ENCODE measurements around the gene ICAM1. TPM values are rescaled to one million over a fixed set of nuclear protein-coding genes. Genes with fewer than 3 reads are reported as not detected.

The ICAM1 gene
- total RNA-seq, 2 donors from 2014 or later = 8.9 to 25.1 TPM

GRCh38 chr19:10283301-10284064 lies 12.6 kb downstream of the ICAM1 start:
- Histone ChIP-seq H3K27me3 (replicated peaks; ENCODE audit: insufficient read depth) (peaks cover 5% of the 10 kb centered on the region), H3K27ac (no peak overlapping the region), H3K4me1 (replicated peaks) (no peaks in the 10 kb centered on the region), H3K36me3 (no peaks in the 10 kb centered on the region), H3K9me3 (no peaks in the 10 kb centered on the region), H3K4me3 (no peak overlapping the region)
- DNase-seq (ENCODE audit: low spot score) = no peak
- TF ChIP-seq, protein P1, sequence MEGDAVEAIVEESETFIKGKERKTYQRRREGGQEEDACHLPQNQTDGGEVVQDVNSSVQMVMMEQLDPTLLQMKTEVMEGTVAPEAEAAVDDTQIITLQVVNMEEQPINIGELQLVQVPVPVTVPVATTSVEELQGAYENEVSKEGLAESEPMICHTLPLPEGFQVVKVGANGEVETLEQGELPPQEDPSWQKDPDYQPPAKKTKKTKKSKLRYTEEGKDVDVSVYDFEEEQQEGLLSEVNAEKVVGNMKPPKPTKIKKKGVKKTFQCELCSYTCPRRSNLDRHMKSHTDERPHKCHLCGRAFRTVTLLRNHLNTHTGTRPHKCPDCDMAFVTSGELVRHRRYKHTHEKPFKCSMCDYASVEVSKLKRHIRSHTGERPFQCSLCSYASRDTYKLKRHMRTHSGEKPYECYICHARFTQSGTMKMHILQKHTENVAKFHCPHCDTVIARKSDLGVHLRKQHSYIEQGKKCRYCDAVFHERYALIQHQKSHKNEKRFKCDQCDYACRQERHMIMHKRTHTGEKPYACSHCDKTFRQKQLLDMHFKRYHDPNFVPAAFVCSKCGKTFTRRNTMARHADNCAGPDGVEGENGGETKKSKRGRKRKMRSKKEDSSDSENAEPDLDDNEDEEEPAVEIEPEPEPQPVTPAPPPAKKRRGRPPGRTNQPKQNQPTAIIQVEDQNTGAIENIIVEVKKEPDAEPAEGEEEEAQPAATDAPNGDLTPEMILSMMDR (IDR thresholded peaks at IDR 0.05) = no peak
- TF ChIP-seq POLR2AphosphoS5 (IDR thresholded peaks at IDR 0.05) (no peak), POLR2A (IDR thresholded peaks at IDR 0.05) (no peak)
- WGBS = 74% methylated on average over 18 of the region's 23 CpGs
- intact Hi-C loops (cut with DNase I) = no loop called here

- intact Hi-C loops (cut with DNase I) = no loop called here
- H3K4me3 ChIP-seq = no peak overlapping the region
- peaks cover 10% of the 10 kb centered on the region for H3K27me3 ChIP-seq (replicated peaks; ENCODE audit: insufficient read depth)
- no peaks in the 10 kb centered on the region for H3K36me3 ChIP-seq
- WGBS = 92% methylated on average over 34 of the region's 34 CpGs
- no peak overlapping the region for H3K27ac ChIP-seq
- DNase-seq (ENCODE audit: low spot score) = no peak
- TF ChIP-seq POLR2AphosphoS5 (IDR thresholded peaks at IDR 0.05) (no peak), POLR2A (IDR thresholded peaks at IDR 0.05) (no peak)
- TF ChIP-seq, protein P1 (IDR thresholded peaks at IDR 0.05) = no peak
- H3K9me3 ChIP-seq = no peaks in the 10 kb centered on the region
- no peaks in the 10 kb centered on the region for H3K4me1 ChIP-seq (replicated peaks)
Measured at GRCh38 chr19:10284065-10284959, 13.4 kb downstream of the ICAM1 start.

- no peak for DNase-seq (ENCODE audit: low spot score)
- Histone ChIP-seq H3K4me1 (replicated peaks) (peaks cover 1% of the 10 kb centered on the region), H3K9me3 (no peaks in the 10 kb centered on the region), H3K27me3 (replicated peaks; ENCODE audit: insufficient read depth) (peaks cover 16% of the 10 kb centered on the region), H3K27ac (no peak overlapping the region), H3K36me3 (no peaks in the 10 kb centered on the region), H3K4me3 (no peak overlapping the region)
- WGBS = 88% methylated on average over 13 of the region's 13 CpGs
- intact Hi-C loops (cut with DNase I) = no loop called here
- no peak for TF ChIP-seq POLR2A (IDR thresholded peaks at IDR 0.05)
- TF ChIP-seq, protein P1 (IDR thresholded peaks at IDR 0.05) = no peak
- no peak for TF ChIP-seq POLR2AphosphoS5 (IDR thresholded peaks at IDR 0.05)
Measured at GRCh38 chr19:10284960-10285278, 14.0 kb downstream of the ICAM1 start.

DNA sequence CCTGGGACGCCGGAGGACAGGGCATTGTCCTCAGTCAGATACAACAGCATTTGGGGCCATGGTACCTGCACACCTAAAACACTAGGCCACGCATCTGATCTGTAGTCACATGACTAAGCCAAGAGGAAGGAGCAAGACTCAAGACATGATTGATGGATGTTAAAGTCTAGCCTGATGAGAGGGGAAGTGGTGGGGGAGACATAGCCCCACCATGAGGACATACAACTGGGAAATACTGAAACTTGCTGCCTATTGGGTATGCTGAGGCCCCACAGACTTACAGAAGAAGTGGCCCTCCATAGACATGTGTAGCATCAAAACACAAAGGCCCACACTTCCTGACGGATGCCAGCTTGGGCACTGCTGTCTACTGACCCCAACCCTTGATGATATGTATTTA lies 14.5 kb downstream of the ICAM1 start:
- WGBS = 90% methylated on average over 4 of the region's 4 CpGs
- H3K4me3 ChIP-seq = no peak overlapping the region
- H3K4me1 ChIP-seq (replicated peaks) = peaks cover 2% of the 10 kb centered on the region
- H3K9me3 ChIP-seq = no peaks in the 10 kb centered on the region
- DNase-seq (ENCODE audit: low spot score) = no peak
- peaks cover 16% of the 10 kb centered on the region for H3K27me3 ChIP-seq (replicated peaks; ENCODE audit: insufficient read depth)
- intact Hi-C loops (cut with DNase I) = no loop called here
- H3K27ac ChIP-seq = no peak overlapping the region
- H3K36me3 ChIP-seq = no peaks in the 10 kb centered on the region
- TF ChIP-seq POLR2A (IDR thresholded peaks at IDR 0.05) (no peak), POLR2AphosphoS5 (IDR thresholded peaks at IDR 0.05) (no peak)
- TF ChIP-seq, protein P1 (IDR thresholded peaks at IDR 0.05) = no peak

Data from prostate gland (tissue), 2 donors.